ENCODE measurements around the gene SVIL.

GRCh38 chr10:29615195-29615594 lies 19.6 kb downstream of the SVIL start:
- TF ChIP-seq PAX5 (IDR thresholded peaks at IDR 0.05; ENCODE audit: insufficient read depth, low read length, severe bottlenecking) (no peak), POLR2A (IDR thresholded peaks at IDR 0.05; ENCODE audit: low read depth, low read length) (no peak), POLR2AphosphoS5 (IDR thresholded peaks at IDR 0.05; ENCODE audit: low read depth, low read length) (no peak), TAF1 (IDR thresholded peaks at IDR 0.05; ENCODE audit: low read depth, low read length) (no peak), SPI1 (IDR thresholded peaks at IDR 0.05; ENCODE audit: low read depth, low read length) (no peak)
